Psoas muscle (tissue), 8 donors: ENCODE measurements around the gene ADIPOR2. TPM values are rescaled to one million over a fixed set of nuclear protein-coding genes. Genes with fewer than 3 reads are reported as not detected.
A peak's percentile ranks its signal among the peaks of the same experiment; 100 is the strongest.

Experiments
- ATAC-seq, 4 donors: fragments of 200-7000 bp; cut with Tn5 transposase; one replicate each; pipeline ENCODE4 v1.9.1; 2020; ENCODE audit warnings: moderate library complexity in 3 of 4, mild to moderate bottlenecking in 2 of 4
- DNase-seq, 2 donors: peaks; one replicate each; pipeline ENCODE4 v3.0.0-alpha.2; 2020
- H3K27ac ChIP-seq: fragments of 200-600 bp; one replicate; pipeline ENCODE4 v1.8.0; 2022
- H3K27me3 ChIP-seq, 3 donors: fragments of 200-600 bp in 1 of 3; one replicate each; pipeline versions ENCODE4 v1.6.1 to v1.8.0; 2013 to 2022; ENCODE audit warnings: low read length in 2 of 3, mild to moderate bottlenecking in 2 of 3, moderate library complexity in 1 of 3; ENCODE audit not compliant: insufficient read depth in 3 of 3
- H3K36me3 ChIP-seq, 2 donors: fragments of 200-600 bp in 1 of 2; one replicate each; pipeline versions ENCODE4 v1.6.1 to v1.8.0; 2013 to 2022; ENCODE audit warnings: low read depth in 1 of 2, mild to moderate bottlenecking in 1 of 2, moderate library complexity in 1 of 2; ENCODE audit not compliant: insufficient read depth in 1 of 2
- H3K4me1 ChIP-seq: fragments of 200-600 bp; one replicate; pipeline ENCODE4 v1.8.0; 2022
- H3K4me3 ChIP-seq: fragments of 200-600 bp; one replicate; pipeline ENCODE4 v1.8.0; 2022; ENCODE audit warnings: mild to moderate bottlenecking
- H3K9me3 ChIP-seq: fragments of 200-600 bp; one replicate; pipeline ENCODE4 v1.8.0; 2022
- CTCF ChIP-seq: fragments of 200-600 bp; IDR thresholded peaks from one replicate; pipeline ENCODE4 v1.8.0; 2022; ENCODE audit warnings: antibody characterized with exemption
- WGBS, 3 donors: extraction: QIAGEN DNeasy Blood & Tissue Kit; methylation state at CpG; one replicate each; pipeline versions ENCODE4 v1.1.6 to v1.1.7; 2013; 5-methylcytosine and 5-hydroxymethylcytosine counted together
- intact Hi-C, 2 donors: fragments of 100-400 bp; cut with DNase I; formaldehyde crosslinking; loops; one replicate each; pipeline versions ENCODE4 v1.11.0 to v1.14.2; 2022
- polyA plus RNA-seq, 3 donors: library from polyadenylated mRNA; stranded (reverse); fragments of 200-250 nt; gene quantifications; one replicate each; pipeline ENCODE4 v1.2.3, GENCODE V29; 2013
- total RNA-seq, 4 donors: library from RNA; stranded (reverse); fragmentation: NEBNext Ultra II Directional in 2 of 4; extraction: Animal tissue kit (Norgen Biotek cat#: 25700) in 2 of 4; gene quantifications; one replicate each; pipeline versions ENCODE4 v1.2.1 to v1.2.4, GENCODE V29; 2021 to 2023
- donor health status: healthy with polysubstance abuse.
- donor health status: DM: no; HTN: no; CAD: no; lungs with moderate emphysema.
- donor health status: Bipolar disorder and iron deficiency.
- donor health status: healthy.
- donor health status: DM: yes; HTN: yes; CAD: no.
- donor health status: DM: no; HTN: no; CAD: no.
- donor health status: DM: no; HTN: no; CAD: no.
- donor health status: DM: yes; HTN: yes; CAD: no.

ADIPOR2 gene
- total and polyA plus RNA-seq, 7 donors: 28.6 to 52.1 (median 44.2) TPM

- Histone ChIP-seq H3K27me3 (peaks cover 0 to 31% (median 2%) of the 10 kb centered on the region in 3 donors), H3K27ac (no peak overlapping the region), H3K36me3 (no peaks in the 10 kb centered on the region), H3K9me3 (no peaks in the 10 kb centered on the region), H3K4me3 (no peak overlapping the region), H3K4me1 (no peaks in the 10 kb centered on the region)
- TF ChIP-seq CTCF: no peak
- peak in 1 of 2 donors; percentile 40 for DNase-seq
- intact Hi-C loops: no loop called here
- WGBS, 3 donors: 73 to 81% (median 76%) methylated on average over 35 to 38 of the region's 38 CpGs
- no peak for ATAC-seq
Observed at GRCh38 chr12:1827826-1828805, 137.2 kb downstream of the ADIPOR2 start.

- no peak for ATAC-seq
- Histone ChIP-seq H3K36me3 (no peaks in the 10 kb centered on the region), H3K9me3 (no peaks in the 10 kb centered on the region), H3K27ac (no peak overlapping the region), H3K4me3 (no peak overlapping the region), H3K4me1 (no peaks in the 10 kb centered on the region), H3K27me3 (peaks cover 0 to 28% (median 2%) of the 10 kb centered on the region in 3 donors)
- intact Hi-C loops: no loop called here
- 55 to 68% (median 67%) methylated on average over 16 of the region's 16 CpGs for WGBS, 3 donors
- DNase-seq: peak in 1 of 2 donors; percentile 22
- no peak for TF ChIP-seq CTCF
Observed at GRCh38 chr12:1828856-1829255, 138.0 kb downstream of the ADIPOR2 start.

- no peak for TF ChIP-seq CTCF
- WGBS, 3 donors: 72 to 74% (median 73%) methylated on average over 11 of the region's 11 CpGs
- no peak overlapping the region for H3K4me3 ChIP-seq
- no peaks in the 10 kb centered on the region for H3K4me1 ChIP-seq
- H3K9me3 ChIP-seq: no peaks in the 10 kb centered on the region
- H3K27ac ChIP-seq: no peak overlapping the region
- ATAC-seq (no peak), DNase-seq (peak in 1 of 2 donors; percentile 39)
- intact Hi-C loops: no loop called here
- no peaks in the 10 kb centered on the region for H3K36me3 ChIP-seq
- H3K27me3 ChIP-seq: peaks cover 0 to 24% (median 2%) of the 10 kb centered on the region in 3 donors
Observed at GRCh38 chr12:1829306-1829900, 138.5 kb downstream of the ADIPOR2 start.

GRCh38 chr12:1830401-1830845 is 139.6 kb downstream of the ADIPOR2 start:
- Histone ChIP-seq H3K27ac (no peak overlapping the region), H3K36me3 (no peaks in the 10 kb centered on the region), H3K4me1 (no peaks in the 10 kb centered on the region), H3K9me3 (no peaks in the 10 kb centered on the region), H3K4me3 (no peak overlapping the region), H3K27me3 (peaks cover 0 to 24% (median 2%) of the 10 kb centered on the region in 3 donors)
- intact Hi-C loops: no loop called here
- no peak for TF ChIP-seq CTCF
- WGBS, 3 donors: 32 to 54% (median 36%) methylated on average over 3 of the region's 3 CpGs
- ATAC-seq: no peak
- DNase-seq: peak in 1 of 2 donors; percentile 2
